Measurements from ENCODE around the gene RABL3. TPM values are rescaled to one million over a fixed set of nuclear protein-coding genes. Genes with fewer than 3 reads are reported as not detected.
"Not testable (repeated sequence)": the region's sequence is repeated elsewhere in the genome, so short reads cannot be mapped to it uniquely, and the experiment has no call there.

Gene RABL3
- total RNA-seq, 1 experiment from 2014 or later: 14.6 TPM

DNA sequence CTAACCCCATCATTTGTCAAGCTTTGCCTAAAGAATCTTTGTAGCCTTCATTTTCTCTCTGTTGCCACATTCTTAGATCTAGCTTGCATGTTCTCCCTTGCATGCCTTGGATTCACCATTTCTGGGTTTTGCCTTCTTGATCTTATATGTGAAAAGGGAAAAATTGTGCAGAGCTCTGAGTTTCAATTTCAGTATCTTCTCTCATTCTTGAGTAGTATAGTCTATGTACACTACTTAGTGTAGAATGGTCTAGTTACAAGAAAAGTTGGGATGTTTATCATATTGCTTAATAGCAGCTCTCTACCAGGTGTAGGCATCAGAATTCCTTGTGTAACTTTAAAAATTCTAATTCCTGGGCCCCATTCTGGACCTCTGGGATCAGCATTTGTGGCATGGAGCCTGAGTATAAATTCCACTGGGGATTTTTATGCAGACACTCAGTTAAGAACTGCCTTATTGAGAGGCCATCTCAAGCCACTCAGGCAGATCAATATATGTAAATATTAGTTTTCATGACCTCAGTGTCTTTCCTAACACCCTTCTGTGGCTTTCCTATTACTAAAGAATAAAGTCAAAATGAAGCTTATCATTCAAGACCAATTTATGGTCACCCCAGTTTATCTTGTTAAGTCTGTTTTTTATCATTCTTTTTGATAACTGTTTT is 23.6 kb upstream of the RABL3 start:
- Mint-ChIP-seq H3K36me3 (ENCODE audit: insufficient read depth, unreplicated experiment) (no peaks in the 10 kb centered on the region), H3K27ac (ENCODE audit: unreplicated experiment) (no peak overlapping the region), H3K9me3 (ENCODE audit: low read depth, unreplicated experiment) (no peaks in the 10 kb centered on the region), H3K4me1 (ENCODE audit: low read depth, unreplicated experiment) (peaks cover 17% of the 10 kb centered on the region), H3K27me3 (ENCODE audit: unreplicated experiment) (no peaks in the 10 kb centered on the region), H3K4me3 (ENCODE audit: low read depth, unreplicated experiment) (no peak overlapping the region)
- no peak for DNase-seq
- intact Hi-C loops (cut with micrococcal nuclease; ENCODE audit: unreplicated experiment): no loop called here
- CTCF ChIA-PET: interaction anchor here (0.5 kb wide), 1 partner anchor 43 kb away, joined by 3 read pairs; no protein-coding TSS in a partner anchor
- BruUV-seq (replicated peaks): no TSS peak
- TF ChIP-seq, protein P1, sequence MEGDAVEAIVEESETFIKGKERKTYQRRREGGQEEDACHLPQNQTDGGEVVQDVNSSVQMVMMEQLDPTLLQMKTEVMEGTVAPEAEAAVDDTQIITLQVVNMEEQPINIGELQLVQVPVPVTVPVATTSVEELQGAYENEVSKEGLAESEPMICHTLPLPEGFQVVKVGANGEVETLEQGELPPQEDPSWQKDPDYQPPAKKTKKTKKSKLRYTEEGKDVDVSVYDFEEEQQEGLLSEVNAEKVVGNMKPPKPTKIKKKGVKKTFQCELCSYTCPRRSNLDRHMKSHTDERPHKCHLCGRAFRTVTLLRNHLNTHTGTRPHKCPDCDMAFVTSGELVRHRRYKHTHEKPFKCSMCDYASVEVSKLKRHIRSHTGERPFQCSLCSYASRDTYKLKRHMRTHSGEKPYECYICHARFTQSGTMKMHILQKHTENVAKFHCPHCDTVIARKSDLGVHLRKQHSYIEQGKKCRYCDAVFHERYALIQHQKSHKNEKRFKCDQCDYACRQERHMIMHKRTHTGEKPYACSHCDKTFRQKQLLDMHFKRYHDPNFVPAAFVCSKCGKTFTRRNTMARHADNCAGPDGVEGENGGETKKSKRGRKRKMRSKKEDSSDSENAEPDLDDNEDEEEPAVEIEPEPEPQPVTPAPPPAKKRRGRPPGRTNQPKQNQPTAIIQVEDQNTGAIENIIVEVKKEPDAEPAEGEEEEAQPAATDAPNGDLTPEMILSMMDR (IDR thresholded peaks at IDR 0.05; ENCODE audit: unreplicated experiment): no peak

DNA sequence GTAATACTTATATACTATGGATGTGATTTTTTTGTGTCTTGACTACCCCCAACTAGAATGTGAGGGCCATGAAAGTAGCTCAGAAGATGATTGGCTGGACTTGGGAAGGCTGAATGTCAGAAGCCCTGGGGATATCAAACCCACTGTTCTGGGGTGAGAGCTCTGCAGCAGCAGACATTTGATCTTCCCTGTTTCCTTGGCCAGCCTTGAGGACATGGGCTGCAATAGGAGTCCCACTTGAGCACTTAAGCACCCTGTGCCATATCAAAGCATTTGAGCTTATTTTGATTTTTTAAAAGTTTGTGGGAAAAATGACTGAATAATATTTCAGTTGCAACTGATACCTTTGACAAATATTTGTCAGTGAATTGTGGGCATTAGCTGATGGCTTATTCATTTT is 21.9 kb upstream of the RABL3 start:
- Mint-ChIP-seq H3K4me1 (ENCODE audit: low read depth, unreplicated experiment) (peaks cover 18% of the 10 kb centered on the region), H3K27ac (ENCODE audit: unreplicated experiment) (no peak overlapping the region), H3K9me3 (ENCODE audit: low read depth, unreplicated experiment) (peaks cover 2% of the 10 kb centered on the region), H3K4me3 (ENCODE audit: low read depth, unreplicated experiment) (no peak overlapping the region), H3K36me3 (ENCODE audit: insufficient read depth, unreplicated experiment) (no peaks in the 10 kb centered on the region), H3K27me3 (ENCODE audit: unreplicated experiment) (no peaks in the 10 kb centered on the region)
- no TSS peak for BruUV-seq (replicated peaks)
- intact Hi-C loops (cut with micrococcal nuclease; ENCODE audit: unreplicated experiment): no loop called here
- CTCF ChIA-PET: no interaction called here
- DNase-seq: no peak
- TF ChIP-seq, protein P1 (IDR thresholded peaks at IDR 0.05; ENCODE audit: unreplicated experiment): no peak

DNA sequence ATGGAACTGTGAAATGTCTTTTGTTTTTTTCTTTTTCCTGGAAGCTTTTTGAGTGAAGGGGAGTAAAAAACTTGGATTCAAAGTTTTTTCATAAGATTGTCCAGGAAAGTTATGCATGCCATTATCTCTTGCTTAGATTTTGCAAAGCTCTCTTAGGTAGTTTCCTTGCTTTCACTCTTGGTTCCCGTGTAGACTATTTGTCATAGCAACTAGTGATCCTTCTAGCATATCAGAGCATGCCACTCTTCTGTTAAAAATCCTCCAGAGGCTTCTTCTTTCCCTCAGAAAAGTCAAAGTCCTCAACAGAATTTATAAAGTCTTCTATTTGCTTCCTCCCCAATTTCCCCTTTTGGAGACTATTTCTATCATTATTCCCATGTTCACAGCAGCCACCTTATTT is 21.3 kb upstream of the RABL3 start:
- Mint-ChIP-seq H3K9me3 (ENCODE audit: low read depth, unreplicated experiment) (peaks cover 2% of the 10 kb centered on the region), H3K4me3 (ENCODE audit: low read depth, unreplicated experiment) (no peak overlapping the region), H3K27me3 (ENCODE audit: unreplicated experiment) (no peaks in the 10 kb centered on the region), H3K36me3 (ENCODE audit: insufficient read depth, unreplicated experiment) (no peaks in the 10 kb centered on the region), H3K4me1 (ENCODE audit: low read depth, unreplicated experiment) (peaks cover 18% of the 10 kb centered on the region), H3K27ac (ENCODE audit: unreplicated experiment) (no peak overlapping the region)
- DNase-seq: no peak
- intact Hi-C loops (cut with micrococcal nuclease; ENCODE audit: unreplicated experiment): no loop called here
- TF ChIP-seq, protein P1 (IDR thresholded peaks at IDR 0.05; ENCODE audit: unreplicated experiment): no peak
- CTCF ChIA-PET: no interaction called here
- no TSS peak for BruUV-seq (replicated peaks)

DNA sequence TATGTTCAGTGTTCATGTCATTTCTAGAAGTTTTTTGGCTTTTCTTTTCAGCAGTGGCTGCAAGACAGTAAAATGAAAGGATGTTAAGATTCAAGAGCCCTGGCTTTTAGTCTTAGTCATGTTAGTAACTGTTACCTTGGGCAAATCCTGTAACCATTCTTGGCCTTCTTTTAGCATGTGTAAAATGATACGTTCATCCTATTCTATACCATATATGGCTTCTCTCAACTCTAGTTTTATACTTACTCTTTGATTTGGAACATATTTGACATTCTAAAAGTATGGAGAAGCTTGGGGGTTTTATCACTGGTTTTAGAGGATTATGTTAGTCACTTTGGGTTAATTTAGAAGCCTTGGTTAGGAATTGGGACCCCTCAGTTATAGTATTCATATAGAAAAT is 20.3 kb upstream of the RABL3 start:
- H3K27me3 Mint-ChIP-seq (ENCODE audit: unreplicated experiment): no peaks in the 10 kb centered on the region
- no peak overlapping the region for H3K4me3 Mint-ChIP-seq (ENCODE audit: low read depth, unreplicated experiment)
- no TSS peak for BruUV-seq (replicated peaks)
- no peak for DNase-seq
- peaks cover 18% of the 10 kb centered on the region for H3K4me1 Mint-ChIP-seq (ENCODE audit: low read depth, unreplicated experiment)
- H3K9me3 Mint-ChIP-seq (ENCODE audit: low read depth, unreplicated experiment): peaks cover 2% of the 10 kb centered on the region
- intact Hi-C loops (cut with micrococcal nuclease; ENCODE audit: unreplicated experiment): no loop called here
- no peaks in the 10 kb centered on the region for H3K36me3 Mint-ChIP-seq (ENCODE audit: insufficient read depth, unreplicated experiment)
- no peak overlapping the region for H3K27ac Mint-ChIP-seq (ENCODE audit: unreplicated experiment)
- CTCF ChIA-PET: no interaction called here
- TF ChIP-seq, protein P1 (IDR thresholded peaks at IDR 0.05; ENCODE audit: unreplicated experiment): no peak

DNA sequence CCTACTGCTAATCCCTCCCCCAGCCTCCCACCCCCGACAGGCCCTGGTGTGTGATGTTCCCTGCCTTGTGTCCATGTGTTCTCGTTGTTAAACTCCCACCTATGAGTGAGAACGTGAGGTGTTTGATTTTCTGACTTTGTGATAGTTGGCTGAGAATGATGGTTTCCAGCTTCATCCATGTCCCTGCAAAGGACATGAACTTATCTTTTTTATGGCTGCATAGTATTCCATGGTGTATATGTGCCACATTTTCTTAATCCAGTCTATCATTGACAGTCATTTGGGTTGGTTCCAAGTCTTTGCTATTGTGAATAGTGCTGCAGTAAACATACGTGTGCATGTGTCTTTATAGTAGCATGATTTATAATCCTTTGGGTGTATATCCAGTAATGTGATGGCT is 16.2 kb upstream of the RABL3 start:
- DNase-seq; H3K36me3 Mint-ChIP-seq (ENCODE audit: insufficient read depth, unreplicated experiment); H3K4me3 Mint-ChIP-seq (ENCODE audit: low read depth, unreplicated experiment); CTCF ChIA-PET; H3K27ac Mint-ChIP-seq (ENCODE audit: unreplicated experiment); BruUV-seq (replicated peaks); H3K9me3 Mint-ChIP-seq (ENCODE audit: low read depth, unreplicated experiment); H3K27me3 Mint-ChIP-seq (ENCODE audit: unreplicated experiment); intact Hi-C loops (cut with micrococcal nuclease; ENCODE audit: unreplicated experiment): not testable (repeated sequence)
- H3K4me1 Mint-ChIP-seq (ENCODE audit: low read depth, unreplicated experiment): peaks cover 11% of the 10 kb centered on the region

Measured in Calu3 (cell line).